RWPE2 (cell line): ENCODE data around the gene TMEM134.
"Not testable (repeated sequence)": the region's sequence is repeated elsewhere in the genome, so short reads cannot be mapped to it uniquely, and the experiment has no call there.

Source experiments
- ATAC-seq: fragments of 200-7000 bp; cut with Tn5 transposase; 3 replicates; pipeline ENCODE4 v1.9.1; 2021; ENCODE audit warnings: low read depth
- DNase-seq: peaks from one replicate; pipeline ENCODE4 v3.0.0-alpha.2; 2020; ENCODE audit warnings: low spot score
- H3K27ac ChIP-seq: fragments of 450-650 bp; 2 replicates; pipeline ENCODE4 v1.5.1; 2017; ENCODE audit warnings: mild to moderate bottlenecking; ENCODE audit not compliant: poor library complexity, severe bottlenecking
- H3K27me3 ChIP-seq: fragments of 250-450 bp; sonication (Bioruptor Pico); 2 replicates; pipeline ENCODE4 v1.5.1; 2021; ENCODE audit warnings: mild to moderate bottlenecking, moderate library complexity; ENCODE audit not compliant: insufficient read depth, poor library complexity, severe bottlenecking
- H3K36me3 ChIP-seq: fragments of 250-450 bp; sonication (Bioruptor Pico); 2 replicates; pipeline ENCODE4 v1.5.1; 2020; ENCODE audit warnings: low read depth, mild to moderate bottlenecking, moderate library complexity
- H3K4me1 ChIP-seq: fragments of 250-450 bp; sonication (Bioruptor Pico); 2 replicates; pipeline ENCODE4 v1.5.1; 2021; ENCODE audit warnings: mild to moderate bottlenecking, moderate library complexity; ENCODE audit not compliant: insufficient read depth, poor library complexity, severe bottlenecking
- H3K4me3 ChIP-seq: fragments of 250-450 bp; sonication (Bioruptor Pico); 2 replicates; pipeline ENCODE4 v1.5.1; 2021; ENCODE audit warnings: mild to moderate bottlenecking, moderate library complexity; ENCODE audit not compliant: severe bottlenecking
- H3K9me3 ChIP-seq: fragments of 250-450 bp; sonication (Bioruptor Pico); 2 replicates; pipeline ENCODE4 v1.5.1; 2021; ENCODE audit warnings: mild to moderate bottlenecking, moderate library complexity; ENCODE audit not compliant: severe bottlenecking
- CTCF ChIP-seq: fragments of 450-650 bp; IDR thresholded peaks from one replicate; pipeline ENCODE4 v1.5.1; 2017; ENCODE audit warnings: mild to moderate bottlenecking, moderate library complexity; ENCODE audit not compliant: poor library complexity, severe bottlenecking

TMEM134 gene

GRCh38 chr11:67482827-67483798 lies 14.1 kb upstream of the TMEM134 start, which contains the start of gene AIP:
Gene AIP, plus strand, starts transcription at chr11:67483026. Its CDS starts 133 bp downstream, at chr11:67483159.
- peak; percentile 99 for ATAC-seq
- Histone ChIP-seq H3K4me3 (peak within 1 kb of the TSS; percentile 42), H3K27me3 (no peaks in the 10 kb centered on the region), H3K9me3 (no peaks in the 10 kb centered on the region), H3K36me3 (peaks cover 9% of the 10 kb centered on the region), H3K4me1 (peaks cover 11% of the 10 kb centered on the region), H3K27ac (peak within 1 kb of the TSS; percentile 40)
- DNase-seq: peak; percentile 95
- no peak for TF ChIP-seq CTCF

GRCh38 chr11:67482275-67482826 lies 13.3 kb upstream of the TMEM134 start:
- DNase-seq (no peak), ATAC-seq (no peak)
- Histone ChIP-seq H3K4me1 (peaks cover 11% of the 10 kb centered on the region), H3K36me3 (peaks cover 1% of the 10 kb centered on the region; the same call in 1 of the 2 replicates), H3K27ac (peak overlapping the region; percentile 40), H3K9me3 (no peaks in the 10 kb centered on the region), H3K4me3 (peak overlapping the region; percentile 42), H3K27me3 (no peaks in the 10 kb centered on the region)
- TF ChIP-seq CTCF: no peak

- H3K36me3 ChIP-seq, ATAC-seq, H3K9me3 ChIP-seq, H3K4me1 ChIP-seq, DNase-seq, H3K27ac ChIP-seq, H3K4me3 ChIP-seq, H3K27me3 ChIP-seq: not testable (repeated sequence)
These were observed 8.4 kb upstream of the TMEM134 start for GRCh38 chr11:67477344-67478050.

- ATAC-seq, H3K36me3 ChIP-seq, H3K4me3 ChIP-seq, H3K27me3 ChIP-seq, DNase-seq, H3K9me3 ChIP-seq, H3K27ac ChIP-seq, H3K4me1 ChIP-seq: not testable (repeated sequence)
These were observed 7.6 kb upstream of the TMEM134 start for GRCh38 chr11:67476692-67477091.

- H3K9me3 ChIP-seq: no peaks in the 10 kb centered on the region
- no peak overlapping the region for H3K27ac ChIP-seq
- H3K4me3 ChIP-seq: no peak overlapping the region
- H3K27me3 ChIP-seq: no peaks in the 10 kb centered on the region
- no peaks in the 10 kb centered on the region for H3K36me3 ChIP-seq
- H3K4me1 ChIP-seq: no peaks in the 10 kb centered on the region
- DNase-seq: no peak
- TF ChIP-seq CTCF: no peak
- ATAC-seq: no peak
These were observed 3.8 kb upstream of the TMEM134 start for GRCh38 chr11:67472882-67473281.
